GM10847 (cell line): Measurements from ENCODE around the gene PRLR.

Experiments
- POLR2A ChIP-seq: IDR thresholded peaks from 2 replicates; pipeline ENCODE4 v1.6.1; 2011; ENCODE audit not compliant: insufficient read length; ENCODE audit errors: extremely low read depth

The PRLR gene

DNA sequence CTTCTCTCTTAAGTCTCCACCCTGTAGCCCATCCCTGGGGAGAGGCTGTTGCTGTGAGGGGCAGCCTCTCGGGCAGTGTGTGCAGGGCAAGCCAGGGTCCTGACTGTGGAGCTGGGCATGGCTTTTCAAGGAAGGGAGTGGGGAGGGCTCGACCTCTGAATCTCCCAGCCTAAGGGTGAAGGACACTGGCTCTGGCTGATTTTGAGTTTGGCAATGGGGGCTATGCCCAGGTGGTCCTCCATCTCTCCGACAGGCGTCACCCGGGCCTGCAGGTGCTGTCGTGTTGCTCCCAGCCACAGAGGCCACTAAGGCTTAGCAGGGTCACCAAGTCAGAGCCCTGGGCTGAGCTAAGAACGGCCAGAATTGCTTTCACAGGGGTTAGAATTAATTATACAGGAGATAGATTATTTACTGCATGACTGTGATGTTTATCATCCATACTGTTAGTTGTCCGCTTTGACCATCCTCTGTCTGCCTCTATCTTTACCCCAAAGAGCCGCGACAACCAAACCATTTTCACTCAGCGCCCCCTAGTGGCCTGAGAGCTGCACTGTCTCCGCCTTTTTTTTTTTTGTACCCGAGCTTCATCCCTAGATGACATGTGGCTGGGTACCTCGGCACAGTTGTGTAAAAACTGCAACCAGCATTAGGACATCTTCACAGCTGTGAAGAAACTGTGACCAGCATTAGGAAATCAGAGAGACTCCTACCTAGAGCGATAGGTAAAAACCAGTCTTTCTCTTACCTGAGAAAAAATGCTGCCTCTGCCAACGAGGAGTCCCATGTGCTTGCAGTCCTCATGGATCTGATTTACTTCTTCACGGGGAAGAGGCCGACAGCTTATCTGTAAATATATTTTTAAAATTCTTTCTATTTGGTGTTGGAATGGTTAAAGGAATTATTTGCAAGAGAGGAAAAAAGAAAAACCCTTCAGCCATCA lies 227.0 kb downstream of the PRLR start:
- no peak for TF ChIP-seq POLR2A

GRCh38 chr5:35002459-35002858 lies 227.8 kb downstream of the PRLR start:
- no peak for TF ChIP-seq POLR2A

DNA sequence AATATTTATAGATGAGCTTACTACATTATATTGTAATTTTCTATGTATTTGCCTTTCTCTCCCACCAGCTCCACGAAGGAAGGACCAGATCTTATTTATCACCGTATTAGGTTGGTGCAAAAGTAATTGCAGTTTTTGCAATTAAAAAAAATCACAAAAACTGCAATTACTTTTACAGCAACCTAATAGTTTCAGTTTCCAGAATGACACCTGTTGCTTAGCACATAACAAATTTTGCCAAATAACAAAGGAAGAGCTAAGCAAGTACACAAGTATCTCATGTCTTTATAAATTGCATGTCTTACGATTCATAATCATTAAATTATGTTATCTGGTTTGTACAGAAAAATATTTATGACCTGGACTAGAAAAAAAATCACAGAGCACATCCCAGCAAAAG lies 228.4 kb downstream of the PRLR start:
- no peak for TF ChIP-seq POLR2A
